ENCODE measurements around the gene PTER.

- TF ChIP-seq, protein P1, sequence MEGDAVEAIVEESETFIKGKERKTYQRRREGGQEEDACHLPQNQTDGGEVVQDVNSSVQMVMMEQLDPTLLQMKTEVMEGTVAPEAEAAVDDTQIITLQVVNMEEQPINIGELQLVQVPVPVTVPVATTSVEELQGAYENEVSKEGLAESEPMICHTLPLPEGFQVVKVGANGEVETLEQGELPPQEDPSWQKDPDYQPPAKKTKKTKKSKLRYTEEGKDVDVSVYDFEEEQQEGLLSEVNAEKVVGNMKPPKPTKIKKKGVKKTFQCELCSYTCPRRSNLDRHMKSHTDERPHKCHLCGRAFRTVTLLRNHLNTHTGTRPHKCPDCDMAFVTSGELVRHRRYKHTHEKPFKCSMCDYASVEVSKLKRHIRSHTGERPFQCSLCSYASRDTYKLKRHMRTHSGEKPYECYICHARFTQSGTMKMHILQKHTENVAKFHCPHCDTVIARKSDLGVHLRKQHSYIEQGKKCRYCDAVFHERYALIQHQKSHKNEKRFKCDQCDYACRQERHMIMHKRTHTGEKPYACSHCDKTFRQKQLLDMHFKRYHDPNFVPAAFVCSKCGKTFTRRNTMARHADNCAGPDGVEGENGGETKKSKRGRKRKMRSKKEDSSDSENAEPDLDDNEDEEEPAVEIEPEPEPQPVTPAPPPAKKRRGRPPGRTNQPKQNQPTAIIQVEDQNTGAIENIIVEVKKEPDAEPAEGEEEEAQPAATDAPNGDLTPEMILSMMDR (IDR thresholded peaks at IDR 0.05; ENCODE audit: low read depth, low read length) = no peak
- TF ChIP-seq EZH2phosphoT487 (IDR thresholded peaks at IDR 0.05; ENCODE audit: low read depth) = no peak
Observed at GRCh38 chr10:16544591-16544990, 107.8 kb downstream of the PTER start.
